ENCODE measurements around the gene TXLNB.

- TF ChIP-seq CTCF (IDR thresholded peaks at IDR 0.05) (no peak), EZH2 (IDR thresholded peaks at IDR 0.05; ENCODE audit: borderline replicate concordance, insufficient read depth, low read depth, low read length, poor library complexity, severe bottlenecking) (no peak)
Observed at GRCh38 chr6:139262519-139263300, 29.1 kb downstream of the TXLNB start.

Data from B cell (primary cell).